Type B pancreatic cell (in vitro differentiated cells): ENCODE data around the gene RNF32. TPM values are rescaled to one million over a fixed set of nuclear protein-coding genes. Genes with fewer than 3 reads are reported as not detected.
"Not testable (repeated sequence)": the region's sequence is repeated elsewhere in the genome, so short reads cannot be mapped to it uniquely, and the experiment has no call there.

Experiments used
- DNase-seq: peaks from one replicate; pipeline ENCODE4 v3.0.0; 2021; ENCODE audit warnings: mixed read lengths; ENCODE audit not compliant: unreplicated experiment; ENCODE audit errors: extremely low spot score
- H3K27ac Mint-ChIP-seq: 2 replicates; pipeline ENCODE4 v1.8.0; 2021; ENCODE audit warnings: mild to moderate bottlenecking, mixed read lengths
- H3K27me3 Mint-ChIP-seq: 2 replicates; pipeline ENCODE4 v1.8.0; 2021; ENCODE audit warnings: mixed read lengths
- H3K36me3 Mint-ChIP-seq: 2 replicates; pipeline ENCODE4 v1.8.0; 2021; ENCODE audit warnings: mixed read lengths
- H3K4me1 Mint-ChIP-seq: one replicate; pipeline ENCODE4 v1.8.0; 2021; ENCODE audit warnings: mixed read lengths; ENCODE audit not compliant: unreplicated experiment
- H3K4me3 Mint-ChIP-seq: 2 replicates; pipeline ENCODE4 v1.8.0; 2021; ENCODE audit warnings: mild to moderate bottlenecking, mixed read lengths
- H3K9me3 Mint-ChIP-seq: 2 replicates; pipeline ENCODE4 v1.8.0; 2021; ENCODE audit warnings: mixed read lengths
- total RNA-seq: library from RNA; stranded (reverse); gene quantifications from 2 replicates; pipeline ENCODE4 v1.2.1, GENCODE V29; 2021; ENCODE audit warnings: low replicate concordance
- TF ChIP-seq, protein P1 (sequence below): fragments of 200-600 bp; sonication (generic); conservative IDR thresholded peaks from 2 replicates; pipeline ENCODE4 v1.5.0; 2021; ENCODE audit warnings: antibody characterized with exemption, mild to moderate bottlenecking

Gene RNF32
- total RNA-seq, 1 donor from 2014 or later: 1.4 TPM

DNA sequence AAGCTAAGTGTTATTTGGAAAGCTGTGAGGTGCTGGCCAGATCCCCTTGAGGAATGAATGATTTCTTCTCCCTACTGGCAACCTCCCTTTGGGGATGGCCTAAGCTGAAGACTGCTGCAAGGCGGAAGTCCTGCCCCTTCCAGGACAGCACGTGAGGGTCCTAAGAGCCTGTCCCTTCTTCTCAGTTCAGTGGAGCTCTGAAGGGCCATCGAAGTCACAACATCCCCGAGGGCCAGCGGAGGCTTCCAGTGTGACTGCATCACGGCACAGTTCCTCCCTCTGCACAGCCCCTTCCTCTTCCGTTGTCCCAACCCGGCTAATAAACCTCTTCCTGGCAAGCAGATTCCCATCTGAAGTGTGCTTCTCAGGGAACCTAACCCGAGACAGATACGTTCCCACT, 43.7 kb downstream of the RNF32 start:
- no peak for DNase-seq
- no peaks in the 10 kb centered on the region for H3K9me3 Mint-ChIP-seq
- H3K27ac Mint-ChIP-seq: peak overlapping the region; percentile 8
- H3K4me3 Mint-ChIP-seq: no peak overlapping the region
- H3K4me1 Mint-ChIP-seq: no peaks in the 10 kb centered on the region
- TF ChIP-seq, protein P1, sequence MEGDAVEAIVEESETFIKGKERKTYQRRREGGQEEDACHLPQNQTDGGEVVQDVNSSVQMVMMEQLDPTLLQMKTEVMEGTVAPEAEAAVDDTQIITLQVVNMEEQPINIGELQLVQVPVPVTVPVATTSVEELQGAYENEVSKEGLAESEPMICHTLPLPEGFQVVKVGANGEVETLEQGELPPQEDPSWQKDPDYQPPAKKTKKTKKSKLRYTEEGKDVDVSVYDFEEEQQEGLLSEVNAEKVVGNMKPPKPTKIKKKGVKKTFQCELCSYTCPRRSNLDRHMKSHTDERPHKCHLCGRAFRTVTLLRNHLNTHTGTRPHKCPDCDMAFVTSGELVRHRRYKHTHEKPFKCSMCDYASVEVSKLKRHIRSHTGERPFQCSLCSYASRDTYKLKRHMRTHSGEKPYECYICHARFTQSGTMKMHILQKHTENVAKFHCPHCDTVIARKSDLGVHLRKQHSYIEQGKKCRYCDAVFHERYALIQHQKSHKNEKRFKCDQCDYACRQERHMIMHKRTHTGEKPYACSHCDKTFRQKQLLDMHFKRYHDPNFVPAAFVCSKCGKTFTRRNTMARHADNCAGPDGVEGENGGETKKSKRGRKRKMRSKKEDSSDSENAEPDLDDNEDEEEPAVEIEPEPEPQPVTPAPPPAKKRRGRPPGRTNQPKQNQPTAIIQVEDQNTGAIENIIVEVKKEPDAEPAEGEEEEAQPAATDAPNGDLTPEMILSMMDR: no peak
- peaks cover 10% of the 10 kb centered on the region for H3K36me3 Mint-ChIP-seq
- H3K27me3 Mint-ChIP-seq: no peaks in the 10 kb centered on the region

DNA sequence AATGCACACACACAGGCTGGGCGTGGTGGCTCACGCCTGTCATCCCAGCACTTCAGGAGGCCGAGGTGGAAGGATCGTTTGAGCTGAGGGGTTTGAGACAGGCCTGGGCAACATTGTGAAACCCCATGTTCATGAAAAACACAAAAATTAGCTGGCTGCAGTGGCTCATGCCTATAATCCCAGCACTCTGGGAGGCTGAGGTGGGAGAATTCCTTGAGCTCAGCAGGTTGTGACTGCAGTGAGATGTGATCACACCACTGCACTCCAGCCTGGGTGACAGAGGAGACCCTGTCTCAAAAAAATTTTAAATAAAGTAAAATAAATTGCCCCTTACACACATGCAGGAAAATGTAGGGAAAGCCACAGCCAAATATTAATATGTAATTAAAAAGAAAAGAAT, 44.1 kb downstream of the RNF32 start:
- Mint-ChIP-seq H3K27ac (no peak overlapping the region), H3K36me3 (peaks cover 10% of the 10 kb centered on the region), H3K4me1 (no peaks in the 10 kb centered on the region), H3K27me3 (no peaks in the 10 kb centered on the region), H3K4me3 (no peak overlapping the region), H3K9me3 (no peaks in the 10 kb centered on the region)
- DNase-seq: no peak
- TF ChIP-seq, protein P1: no peak

DNA sequence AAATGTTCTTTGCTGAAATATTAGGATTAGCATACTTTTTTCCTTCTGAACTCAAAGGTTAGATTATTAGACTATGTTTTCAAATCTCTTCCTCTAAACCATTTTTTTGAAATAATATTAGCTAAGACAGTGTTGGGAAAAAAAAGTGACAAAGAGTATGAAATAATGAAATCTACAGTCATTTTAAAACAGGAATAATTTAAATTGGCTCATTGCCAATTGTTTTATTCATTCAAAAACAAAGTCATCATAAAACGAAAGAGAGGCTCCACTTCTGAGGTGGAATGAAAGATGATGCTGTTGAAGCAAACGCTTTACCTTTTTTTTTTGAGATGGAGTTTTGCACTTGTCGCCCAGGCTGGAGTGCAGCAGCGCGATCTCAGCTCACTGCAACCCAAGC, 51.2 kb downstream of the RNF32 start:
- H3K27me3 Mint-ChIP-seq: no peaks in the 10 kb centered on the region

DNA sequence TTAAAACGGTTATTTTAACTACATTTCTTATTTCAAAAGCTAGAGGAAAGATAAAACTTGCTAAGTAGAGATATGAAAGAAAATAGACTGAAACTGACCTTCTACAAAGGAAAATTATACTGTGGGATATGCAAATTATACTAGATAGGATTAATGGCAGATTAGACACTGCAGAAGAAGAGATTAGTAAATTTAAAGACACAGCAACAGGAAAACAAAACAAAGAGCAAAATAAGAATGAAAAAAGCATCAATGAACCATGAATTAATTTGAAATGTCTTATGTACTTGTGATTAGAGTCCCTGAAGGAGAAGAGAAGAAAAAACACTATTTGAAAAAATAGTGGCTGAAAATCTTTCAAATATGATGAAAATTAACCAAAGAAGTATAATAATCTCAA, 52.3 kb downstream of the RNF32 start:
- Mint-ChIP-seq H3K9me3 (peaks cover 19% of the 10 kb centered on the region), H3K4me3 (no peak overlapping the region), H3K27ac (no peak overlapping the region), H3K36me3 (peaks cover 28% of the 10 kb centered on the region), H3K4me1 (no peaks in the 10 kb centered on the region), H3K27me3 (no peaks in the 10 kb centered on the region)
- no peak for DNase-seq
- TF ChIP-seq, protein P1: no peak

More for the DNA sequence above, 51.2 kb downstream of the RNF32 start:
- no peak for DNase-seq
- Mint-ChIP-seq H3K4me3 (no peak overlapping the region), H3K36me3 (peaks cover 17% of the 10 kb centered on the region), H3K27ac (no peak overlapping the region), H3K4me1 (no peaks in the 10 kb centered on the region), H3K9me3 (peaks cover 14% of the 10 kb centered on the region)
- TF ChIP-seq, protein P1: no peak

DNA sequence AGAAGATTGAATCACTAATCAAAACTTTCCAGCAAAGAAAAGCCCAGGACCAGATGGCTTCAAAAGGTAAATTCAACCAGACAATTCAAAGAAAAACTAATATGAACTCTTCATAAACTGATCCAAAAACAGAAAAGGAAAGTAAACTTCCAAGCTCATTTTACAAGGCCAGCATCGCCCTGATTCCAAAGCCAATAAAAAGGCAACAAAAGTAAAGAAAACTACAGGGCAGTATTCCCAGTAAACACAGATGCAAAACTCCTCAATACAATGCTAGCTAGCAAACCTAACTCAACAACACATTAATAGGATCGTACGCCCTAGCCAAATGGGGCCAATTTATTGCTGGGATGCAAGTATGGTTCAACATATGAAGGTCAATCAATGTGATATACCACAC, 53.1 kb downstream of the RNF32 start:
- Mint-ChIP-seq H3K9me3 (peaks cover 19% of the 10 kb centered on the region), H3K36me3 (peaks cover 30% of the 10 kb centered on the region), H3K4me1 (no peaks in the 10 kb centered on the region), H3K4me3 (no peak overlapping the region), H3K27ac (no peak overlapping the region), H3K27me3 (no peaks in the 10 kb centered on the region)
- no peak for DNase-seq
- TF ChIP-seq, protein P1: no peak

DNA sequence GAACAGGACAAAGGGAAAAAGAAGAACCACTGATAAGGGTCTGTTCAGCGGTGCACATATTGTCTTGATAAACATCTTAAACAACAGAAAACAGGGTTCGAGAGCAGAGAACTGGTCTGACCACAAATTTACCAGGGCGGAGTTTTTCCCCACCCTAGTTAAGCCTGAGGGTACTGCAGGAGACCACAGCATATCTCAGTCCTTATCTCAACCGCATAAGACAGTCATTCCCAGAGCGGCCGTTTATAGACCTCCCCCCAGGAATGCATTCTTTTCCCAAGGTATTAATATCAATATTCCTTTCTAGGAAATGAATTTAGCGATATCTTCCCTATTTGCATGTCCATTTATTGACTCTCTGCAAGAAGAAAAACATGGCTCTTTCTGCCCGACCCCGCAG, 56.7 kb downstream of the RNF32 start:
- H3K36me3 Mint-ChIP-seq: peaks cover 48% of the 10 kb centered on the region
- H3K4me3 Mint-ChIP-seq, H3K4me1 Mint-ChIP-seq, H3K27me3 Mint-ChIP-seq, DNase-seq, H3K27ac Mint-ChIP-seq: not testable (repeated sequence)
- H3K9me3 Mint-ChIP-seq: peaks cover 29% of the 10 kb centered on the region

DNA sequence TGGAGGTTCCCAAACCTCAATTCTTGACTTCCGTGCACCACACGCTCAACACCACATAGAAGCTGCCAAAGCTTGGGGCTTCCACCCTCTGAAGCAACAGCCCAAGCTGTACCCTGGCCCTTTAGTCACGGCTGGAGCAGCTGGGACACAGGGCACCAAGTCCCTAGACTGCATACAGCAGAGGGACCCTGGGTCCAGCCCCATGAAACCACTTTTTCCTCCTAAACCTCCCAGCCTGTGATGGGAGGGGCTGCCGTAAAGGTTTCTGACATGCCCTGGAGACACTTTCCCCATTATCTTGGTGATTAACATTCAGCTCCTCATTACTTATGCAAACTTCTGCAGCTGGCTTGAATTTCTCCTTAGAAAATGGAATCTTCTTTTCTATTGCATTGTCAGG, 57.9 kb downstream of the RNF32 start:
- peaks cover 32% of the 10 kb centered on the region for H3K9me3 Mint-ChIP-seq
- H3K4me1 Mint-ChIP-seq, DNase-seq, H3K4me3 Mint-ChIP-seq, H3K27ac Mint-ChIP-seq, H3K27me3 Mint-ChIP-seq: not testable (repeated sequence)
- H3K36me3 Mint-ChIP-seq: peaks cover 53% of the 10 kb centered on the region

DNA sequence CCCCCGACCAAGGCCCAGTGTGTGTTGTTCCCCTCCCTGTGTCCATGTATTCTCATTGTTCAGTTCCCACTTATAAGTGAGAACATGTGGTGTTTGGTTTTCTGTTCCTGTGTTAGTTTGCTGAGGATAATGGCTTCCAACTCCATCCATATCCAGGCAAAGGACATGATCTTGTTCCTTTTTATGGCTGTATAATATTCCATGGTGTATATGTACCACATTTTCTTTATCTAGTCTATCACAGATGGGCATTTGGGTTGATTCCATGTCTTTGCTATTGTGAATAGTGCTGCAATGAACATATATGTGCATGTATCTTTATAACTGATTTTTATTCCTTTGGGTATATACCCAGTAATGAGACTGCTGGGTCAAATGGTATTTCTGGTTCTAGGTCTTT, 61.2 kb downstream of the RNF32 start:
- H3K4me3 Mint-ChIP-seq, H3K27ac Mint-ChIP-seq, H3K4me1 Mint-ChIP-seq, H3K27me3 Mint-ChIP-seq, DNase-seq: not testable (repeated sequence)
- Mint-ChIP-seq H3K9me3 (peaks cover 18% of the 10 kb centered on the region), H3K36me3 (peaks cover 40% of the 10 kb centered on the region)
